NCI-H1417 treated with DMSO at 0.1 percent for 48 hours (cell line): ENCODE measurements around the gene LOX.
"Not testable (repeated sequence)": the region's sequence is repeated elsewhere in the genome, so short reads cannot be mapped to it uniquely, and the experiment has no call there.

Source experiments
- DNase-seq: peaks from one replicate; lab custom pipeline; 2025; lab: John Stamatoyannopoulos, UW

The LOX gene

GRCh38 chr5:122097391-122097790, 19.3 kb upstream of the LOX start:
- DNase-seq, result no peak

GRCh38 chr5:122095158-122095557, 17.1 kb upstream of the LOX start:
- no peak for DNase-seq

GRCh38 chr5:122094251-122094650, 16.2 kb upstream of the LOX start:
- DNase-seq, result not testable (repeated sequence)

DNA sequence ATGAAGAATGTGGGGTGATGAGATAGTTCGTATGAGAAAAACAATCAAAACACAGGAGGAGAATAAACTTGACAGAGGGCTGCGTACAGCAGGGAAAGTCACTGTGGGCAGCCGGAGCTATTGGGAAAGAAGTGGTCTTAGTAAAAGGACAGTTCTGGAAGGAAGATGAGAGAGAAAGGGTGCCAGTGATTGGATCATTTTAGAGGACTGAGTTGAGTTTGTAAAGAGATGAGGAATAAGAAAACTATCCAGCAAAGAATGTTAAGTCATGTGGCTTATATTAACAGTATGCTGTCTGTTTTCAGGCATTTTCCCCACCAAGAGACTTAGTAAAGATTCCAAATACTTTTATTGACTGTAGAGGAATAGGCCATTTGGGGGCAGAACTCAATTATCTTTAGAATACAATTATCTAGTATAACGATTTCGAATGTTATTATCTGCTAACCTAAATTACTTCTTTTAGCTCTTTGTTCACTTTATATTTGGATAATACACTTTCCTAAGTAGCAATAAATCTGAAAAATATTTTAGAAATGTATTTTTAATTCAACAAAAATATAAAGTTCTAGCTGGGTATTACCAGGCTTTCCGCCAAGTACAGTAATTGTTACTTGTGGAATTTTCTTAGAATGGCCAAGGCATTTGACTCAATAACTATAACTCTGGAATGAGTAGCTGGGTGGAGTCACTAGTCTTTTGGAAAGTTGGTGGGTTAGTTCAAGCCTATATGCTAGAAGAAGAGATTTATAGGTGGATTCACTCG, 15.5 kb upstream of the LOX start:
- no peak for DNase-seq

- no peak for DNase-seq
Measured at GRCh38 chr5:122091936-122092600, 14.0 kb upstream of the LOX start.

GRCh38 chr5:122089096-122090013, 11.3 kb upstream of the LOX start:
- DNase-seq, result no peak

DNA sequence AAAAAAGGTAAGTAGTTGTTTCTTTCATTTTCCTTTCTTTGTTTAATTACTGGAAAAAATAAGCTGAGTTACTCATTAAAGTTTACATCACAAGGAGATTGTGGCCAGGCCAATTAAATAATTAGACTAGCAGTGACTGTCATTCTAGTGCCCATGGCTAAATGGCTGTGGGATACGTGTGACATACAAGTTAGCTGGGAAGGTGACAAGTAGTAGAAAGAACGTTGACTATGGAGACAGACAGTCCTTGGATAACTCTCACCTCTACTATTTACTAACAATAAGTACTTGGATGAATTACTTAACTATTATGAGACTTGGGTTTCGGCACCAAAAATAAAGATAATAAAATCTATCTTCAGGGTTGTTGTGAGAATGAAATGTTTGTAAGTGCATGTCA, 7.0 kb upstream of the LOX start:
- no peak for DNase-seq

- no peak for DNase-seq
Measured at GRCh38 chr5:122083535-122083934, 5.5 kb upstream of the LOX start.

DNA sequence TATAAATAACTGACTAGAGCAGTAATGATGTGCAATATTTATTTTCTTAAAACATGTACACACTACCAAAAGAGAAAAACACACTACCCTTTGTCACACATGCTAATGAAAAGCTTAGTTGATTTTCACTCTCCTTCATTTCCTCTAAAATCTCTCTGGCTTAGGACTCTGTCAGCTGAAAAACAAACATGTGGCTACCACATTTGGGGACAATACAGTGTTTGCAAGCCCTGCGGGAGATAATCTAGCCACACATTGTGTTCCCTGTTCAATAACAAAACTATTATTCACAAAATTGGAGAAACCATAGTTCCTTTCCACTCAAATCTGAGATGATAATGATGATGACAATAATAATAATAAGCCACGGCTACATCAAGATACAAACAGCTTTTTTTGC, 3.5 kb upstream of the LOX start:
- DNase-seq, result no peak

GRCh38 chr5:122077366-122078115, 518 bp downstream of the LOX start:
- no peak for DNase-seq

DNA sequence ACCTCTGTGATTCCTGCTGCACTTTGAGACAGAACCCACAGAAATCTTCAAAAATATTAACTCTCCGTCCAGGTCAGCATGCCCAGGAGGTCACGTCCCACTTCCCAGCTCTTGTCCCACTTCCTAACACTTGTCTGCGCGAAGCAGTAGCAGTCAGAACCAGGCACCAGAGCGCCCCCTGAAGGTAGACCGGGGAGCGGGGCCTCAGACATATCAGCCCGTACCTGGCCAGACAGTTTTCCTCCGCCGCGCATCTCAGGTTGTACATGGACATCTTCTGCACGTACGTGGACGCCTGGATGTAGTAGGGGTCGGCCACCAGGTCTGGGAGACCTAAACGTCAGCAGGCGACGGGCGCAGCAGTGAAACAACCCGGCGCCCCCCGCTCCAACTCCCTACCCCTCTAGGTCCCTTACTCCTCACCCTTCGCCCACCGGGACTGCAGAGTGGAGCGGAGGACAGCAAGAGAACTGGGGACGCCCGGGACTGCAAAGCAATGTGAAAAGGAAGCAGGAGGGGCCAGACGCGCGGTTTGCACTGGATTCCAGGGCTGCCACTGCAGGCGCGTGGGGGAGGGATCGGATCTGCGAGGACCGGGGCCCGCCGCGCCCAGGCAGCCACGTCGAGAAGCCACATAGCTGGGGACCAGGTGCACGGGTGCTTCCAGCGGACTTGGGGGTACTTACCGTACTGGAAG, 1.2 kb downstream of the LOX start:
- no peak for DNase-seq

DNA sequence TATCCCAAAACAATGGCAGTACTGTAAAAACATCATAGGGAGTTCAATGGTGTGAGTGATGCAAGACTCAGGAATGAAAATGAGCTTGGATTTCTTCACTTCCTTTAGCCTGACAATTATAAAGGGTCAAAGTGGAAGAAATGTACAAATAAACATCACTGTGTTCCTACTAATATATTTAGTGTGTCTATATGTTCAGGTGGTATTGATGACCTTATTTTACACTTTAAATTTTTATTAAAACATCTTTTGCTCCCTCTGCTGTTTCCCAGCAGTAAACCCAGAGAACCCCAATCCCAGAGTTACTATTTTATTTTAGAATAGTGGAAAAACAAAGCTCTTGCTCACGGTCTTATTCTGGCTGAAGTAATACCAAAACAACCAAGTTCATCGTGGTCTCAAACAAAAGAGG, 2.0 kb downstream of the LOX start:
- DNase-seq, result no peak

GRCh38 chr5:122073864-122074263, 4.2 kb downstream of the LOX start:
- no peak for DNase-seq

- no peak for DNase-seq
Measured at GRCh38 chr5:122073018-122073417, 5.0 kb downstream of the LOX start.

- DNase-seq, result no peak
Measured at GRCh38 chr5:122067390-122067789, 10.7 kb downstream of the LOX start.

GRCh38 chr5:122064992-122065391, 13.1 kb downstream of the LOX start:
- no peak for DNase-seq

DNA sequence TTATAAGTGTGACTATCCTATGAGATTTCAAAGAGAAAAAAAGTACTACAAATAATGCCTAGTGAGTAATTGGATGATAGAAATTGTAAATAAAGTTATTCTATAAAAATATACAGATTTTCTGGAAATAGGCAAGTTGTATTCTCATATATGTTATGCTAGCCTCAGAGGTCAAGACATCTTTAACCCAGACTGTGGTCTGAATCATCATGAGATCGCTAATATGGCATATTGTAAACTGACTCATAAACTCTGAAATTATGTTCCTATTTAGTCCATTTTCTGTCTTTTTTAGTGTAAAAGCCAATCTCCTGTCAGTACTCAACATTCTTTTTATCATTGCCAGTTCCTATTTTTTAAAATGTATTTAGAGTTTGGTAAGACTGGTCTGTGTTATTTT, 14.2 kb downstream of the LOX start:
- no peak for DNase-seq

DNA sequence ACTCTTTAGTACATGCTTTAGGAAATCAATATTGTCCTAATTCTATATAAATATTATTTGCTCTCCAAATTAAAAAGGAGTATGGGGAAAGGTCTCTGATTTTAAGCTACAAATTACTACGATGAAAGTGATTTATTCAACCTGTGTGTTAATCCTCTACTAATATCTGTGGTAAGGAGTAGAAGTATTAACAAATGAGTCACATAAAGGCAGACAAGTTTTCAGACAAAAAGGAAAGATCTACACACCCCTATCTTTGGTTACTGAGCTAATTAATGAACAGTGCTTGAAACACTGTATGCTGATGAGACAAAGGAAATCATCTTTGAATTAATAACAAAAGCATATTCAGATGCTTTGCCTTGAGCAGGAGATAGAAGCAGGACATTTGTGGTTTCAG, 15.9 kb downstream of the LOX start:
- DNase-seq, result no peak

GRCh38 chr5:122056913-122057312, 21.1 kb downstream of the LOX start:
- DNase-seq, result no peak

DNA sequence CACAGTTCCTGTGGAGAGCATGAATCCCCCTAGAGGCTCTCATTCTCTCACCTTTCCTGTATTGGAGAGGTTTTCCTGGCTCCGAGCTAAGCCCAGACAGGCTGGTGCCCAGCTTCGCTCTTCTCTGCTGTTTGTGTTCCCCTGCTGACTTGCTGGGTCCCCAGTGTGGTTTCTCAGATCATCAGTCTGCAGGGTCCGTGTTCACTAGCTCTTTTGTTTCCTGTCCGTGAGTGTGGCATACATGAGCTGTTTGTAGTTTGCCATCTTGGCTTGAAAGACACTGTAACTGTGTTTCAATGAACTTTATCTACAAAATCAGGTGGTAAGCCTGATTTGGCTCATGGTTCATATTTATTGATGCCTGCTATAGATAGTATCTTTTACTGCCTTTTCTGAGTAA, 23.8 kb downstream of the LOX start:
- DNase-seq, result no peak
